ENCODE measurements around the gene FAAP20. TPM values are rescaled to one million over a fixed set of nuclear protein-coding genes. Genes with fewer than 3 reads are reported as not detected.

The FAAP20 gene
- total and polyA plus RNA-seq, 2 donors (not counting 3 experiments of a cell fraction or from before 2014, with no cell fraction given) = 31.5 to 62.6 TPM

DNA sequence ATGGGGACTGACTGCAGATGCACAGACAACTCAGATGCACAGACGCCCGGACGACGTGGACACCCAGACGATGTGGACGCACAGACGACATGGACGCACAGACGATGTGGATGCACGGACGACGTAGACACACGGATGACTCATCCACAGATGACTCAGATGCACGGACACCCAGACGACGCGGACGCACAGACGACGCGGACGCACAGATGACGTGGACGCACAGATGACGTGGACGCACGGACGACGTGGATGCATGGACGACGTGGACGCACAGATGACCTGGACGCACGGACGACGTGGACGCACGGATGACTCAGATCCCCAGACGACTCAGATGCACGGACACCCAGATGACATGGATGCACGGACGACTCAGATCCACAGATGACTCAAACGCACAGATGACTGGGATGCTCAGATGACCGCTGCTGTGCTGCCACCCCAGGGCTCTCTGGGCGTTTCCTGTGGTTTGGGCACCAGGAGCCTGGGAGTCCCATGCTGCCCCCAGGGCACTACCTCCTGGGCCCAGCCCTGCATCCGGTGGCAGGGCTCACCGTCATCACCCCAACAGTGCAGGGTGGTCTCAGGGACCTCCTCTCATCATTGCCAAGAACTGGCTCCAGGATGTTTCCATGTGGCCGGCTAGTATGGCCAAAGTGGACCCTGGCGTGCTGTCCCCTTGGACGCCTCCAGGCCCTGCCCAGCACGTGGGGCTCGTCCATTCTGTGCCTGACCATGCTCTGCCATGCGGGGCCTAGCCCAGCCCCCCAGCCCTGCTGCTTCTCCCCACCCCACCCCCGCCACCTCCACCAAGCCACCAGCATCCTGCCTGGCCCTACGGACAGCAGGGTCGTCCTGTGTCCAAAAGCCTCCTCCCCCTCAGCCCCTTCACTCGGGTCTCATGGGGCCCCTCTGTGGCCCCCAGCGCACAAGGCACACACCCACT, 14.0 kb downstream of the FAAP20 start:
- CTCF ChIA-PET = no interaction called here
- Histone ChIP-seq H3K9me1 (replicated peaks; ENCODE audit: control insufficient read depth, extremely low read depth, insufficient read depth, low read length) (no peaks in the 10 kb centered on the region), H4K20me1 (replicated peaks; ENCODE audit: control insufficient read depth, extremely low read depth, insufficient read depth, low read length) (no peaks in the 10 kb centered on the region), H3K79me2 (ENCODE audit: control insufficient read depth, insufficient read depth, low read length) (no peaks in the 10 kb centered on the region), H3K4me1 (ENCODE audit: control insufficient read depth, extremely low read depth, insufficient read depth, low read length) (no peaks in the 10 kb centered on the region), H3K36me3 (ENCODE audit: control insufficient read depth in 2 of 2, extremely low read depth in 1 of 2, insufficient read depth in 2 of 2, low read length in 2 of 2) (no peaks in the 10 kb centered on the region), H3K27me3 (ENCODE audit: control insufficient read depth in 2 of 2, insufficient read depth in 2 of 2, low read length in 2 of 2) (no peaks in the 10 kb centered on the region), H3K4me2 (ENCODE audit: insufficient read depth, low read length) (no peak overlapping the region), H3K9ac (replicated peaks; ENCODE audit: extremely low read depth, insufficient read depth, low read length) (no peak overlapping the region), H2AFZ (ENCODE audit: low read depth, low read length) (no peak overlapping the region), H3K9me3 (replicated peaks; ENCODE audit: control insufficient read depth, insufficient read depth, low read length) (no peaks in the 10 kb centered on the region), H3K27ac (ENCODE audit: insufficient read depth, low read depth, low read length) (no peak overlapping the region), H3K4me3 (replicated peaks in 1 of 3; ENCODE audit: insufficient read depth in 1 of 3, low read depth in 1 of 3, low read length in 3 of 3) (no peak overlapping the region)
- POLR2A ChIA-PET = no interaction called here
- no TSS peak for BruUV-seq (replicated peaks)
- dilution Hi-C loops (cut with MboI; ENCODE audit: extremely low pct_ligation_motif_present, low sequenced_read_pairs) (no loop called here), intact Hi-C loops (cut with micrococcal nuclease) (no loop called here)
- DNase-seq (ENCODE audit: low read depth, low spot score) (no peak), FAIRE-seq (no peak)
- TF ChIP-seq JUN (IDR thresholded peaks at IDR 0.05; ENCODE audit: borderline replicate concordance, insufficient read depth, insufficient read length, low read depth) = peak; percentile 48
- no peak for TF ChIP-seq POLR2AphosphoS5 (IDR thresholded peaks at IDR 0.05; ENCODE audit: insufficient read depth, low read depth, low read length)
- no peak for TF ChIP-seq FOS (IDR thresholded peaks at IDR 0.05; ENCODE audit: borderline replicate concordance, insufficient read depth, low read length)

DNA sequence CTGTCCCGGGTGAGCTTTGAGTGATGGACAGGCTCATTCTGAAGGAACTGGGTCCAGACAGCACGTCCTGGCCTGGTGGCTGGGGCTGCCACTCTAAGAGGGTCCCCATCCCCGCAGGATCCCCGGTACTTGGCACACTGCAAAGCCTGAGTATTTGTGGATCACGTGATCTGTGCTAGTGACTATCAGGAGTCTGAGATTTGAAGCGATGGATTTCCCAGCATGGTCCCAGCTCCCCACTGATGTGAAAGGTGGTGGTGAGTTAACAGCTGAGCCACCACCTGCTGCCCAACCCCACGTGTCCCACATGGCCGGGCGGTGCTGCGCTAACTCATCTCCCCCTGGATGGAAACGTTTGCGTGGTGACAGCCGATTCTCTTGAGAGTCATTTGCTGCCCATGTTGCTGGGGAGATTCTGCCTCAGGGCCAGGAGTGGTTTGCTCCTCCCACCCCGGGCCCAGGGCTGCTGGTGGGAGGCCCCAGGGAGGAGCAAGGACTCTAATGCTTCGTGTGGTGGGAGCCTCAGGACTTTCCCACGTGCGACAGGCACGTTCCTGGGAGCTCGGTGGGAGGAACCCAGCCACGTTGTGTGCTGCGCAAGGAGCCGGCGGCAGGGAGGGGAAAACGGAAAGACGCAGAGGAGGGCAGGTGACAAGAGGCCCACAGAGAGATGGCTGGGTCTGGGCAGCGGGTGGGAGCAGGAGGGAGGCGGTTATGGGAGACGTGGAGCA, 15.1 kb downstream of the FAAP20 start:
- Histone ChIP-seq H3K9me3 (replicated peaks; ENCODE audit: control insufficient read depth, insufficient read depth, low read length) (no peaks in the 10 kb centered on the region), H3K27me3 (ENCODE audit: control insufficient read depth in 2 of 2, insufficient read depth in 2 of 2, low read length in 2 of 2) (no peaks in the 10 kb centered on the region), H3K4me1 (ENCODE audit: control insufficient read depth, extremely low read depth, insufficient read depth, low read length) (no peaks in the 10 kb centered on the region), H3K9ac (replicated peaks; ENCODE audit: extremely low read depth, insufficient read depth, low read length) (no peak overlapping the region), H3K4me2 (ENCODE audit: insufficient read depth, low read length) (no peak overlapping the region), H3K4me3 (replicated peaks in 1 of 3; ENCODE audit: insufficient read depth in 1 of 3, low read depth in 1 of 3, low read length in 3 of 3) (no peak overlapping the region), H3K36me3 (ENCODE audit: control insufficient read depth in 2 of 2, extremely low read depth in 1 of 2, insufficient read depth in 2 of 2, low read length in 2 of 2) (no peaks in the 10 kb centered on the region), H2AFZ (ENCODE audit: low read depth, low read length) (no peak overlapping the region), H3K27ac (ENCODE audit: insufficient read depth, low read depth, low read length) (no peak overlapping the region), H3K79me2 (ENCODE audit: control insufficient read depth, insufficient read depth, low read length) (no peaks in the 10 kb centered on the region), H4K20me1 (replicated peaks; ENCODE audit: control insufficient read depth, extremely low read depth, insufficient read depth, low read length) (no peaks in the 10 kb centered on the region), H3K9me1 (replicated peaks; ENCODE audit: control insufficient read depth, extremely low read depth, insufficient read depth, low read length) (no peaks in the 10 kb centered on the region)
- ChIA-PET POLR2A (no interaction called here), CTCF (no interaction called here)
- dilution Hi-C loops (cut with MboI; ENCODE audit: extremely low pct_ligation_motif_present, low sequenced_read_pairs) (no loop called here), intact Hi-C loops (cut with micrococcal nuclease) (no loop called here)
- BruUV-seq (replicated peaks) = no TSS peak
- TF ChIP-seq EZH2 (IDR thresholded peaks at IDR 0.05; ENCODE audit: borderline replicate concordance, low read depth, low read length, severe bottlenecking) = no peak
- TF ChIP-seq, protein P1, sequence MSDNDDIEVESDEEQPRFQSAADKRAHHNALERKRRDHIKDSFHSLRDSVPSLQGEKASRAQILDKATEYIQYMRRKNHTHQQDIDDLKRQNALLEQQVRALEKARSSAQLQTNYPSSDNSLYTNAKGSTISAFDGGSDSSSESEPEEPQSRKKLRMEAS (IDR thresholded peaks at IDR 0.05; ENCODE audit: insufficient read depth, insufficient read length) = no peak
- no peak for TF ChIP-seq GATA2 (IDR thresholded peaks at IDR 0.05; ENCODE audit: insufficient read depth, insufficient read length, low read depth, low read length)
- TF ChIP-seq, protein P2, sequence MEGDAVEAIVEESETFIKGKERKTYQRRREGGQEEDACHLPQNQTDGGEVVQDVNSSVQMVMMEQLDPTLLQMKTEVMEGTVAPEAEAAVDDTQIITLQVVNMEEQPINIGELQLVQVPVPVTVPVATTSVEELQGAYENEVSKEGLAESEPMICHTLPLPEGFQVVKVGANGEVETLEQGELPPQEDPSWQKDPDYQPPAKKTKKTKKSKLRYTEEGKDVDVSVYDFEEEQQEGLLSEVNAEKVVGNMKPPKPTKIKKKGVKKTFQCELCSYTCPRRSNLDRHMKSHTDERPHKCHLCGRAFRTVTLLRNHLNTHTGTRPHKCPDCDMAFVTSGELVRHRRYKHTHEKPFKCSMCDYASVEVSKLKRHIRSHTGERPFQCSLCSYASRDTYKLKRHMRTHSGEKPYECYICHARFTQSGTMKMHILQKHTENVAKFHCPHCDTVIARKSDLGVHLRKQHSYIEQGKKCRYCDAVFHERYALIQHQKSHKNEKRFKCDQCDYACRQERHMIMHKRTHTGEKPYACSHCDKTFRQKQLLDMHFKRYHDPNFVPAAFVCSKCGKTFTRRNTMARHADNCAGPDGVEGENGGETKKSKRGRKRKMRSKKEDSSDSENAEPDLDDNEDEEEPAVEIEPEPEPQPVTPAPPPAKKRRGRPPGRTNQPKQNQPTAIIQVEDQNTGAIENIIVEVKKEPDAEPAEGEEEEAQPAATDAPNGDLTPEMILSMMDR (IDR thresholded peaks at IDR 0.05; ENCODE audit: extremely low read depth in 1 of 2, insufficient read depth in 1 of 2, low read depth in 1 of 2, low read length in 2 of 2) = no peak
- TF ChIP-seq MYC (IDR thresholded peaks at IDR 0.05; ENCODE audit: low read depth, low read length) = no peak
- TF ChIP-seq JUN (IDR thresholded peaks at IDR 0.05; ENCODE audit: borderline replicate concordance, insufficient read depth, insufficient read length, low read depth) = no peak
- no peak for TF ChIP-seq FOS (IDR thresholded peaks at IDR 0.05; ENCODE audit: borderline replicate concordance, insufficient read depth, low read length)
- no peak for TF ChIP-seq POLR2AphosphoS5 (IDR thresholded peaks at IDR 0.05; ENCODE audit: insufficient read depth, low read depth, low read length)
- TF ChIP-seq POLR2A (IDR thresholded peaks at IDR 0.05; ENCODE audit: low read depth, low read length) = no peak
- FAIRE-seq = no peak
- no peak for DNase-seq (ENCODE audit: low read depth, low spot score)
